DMS153 (cell line): ENCODE measurements around the gene PLXNB3.

Experiments
- DNase-seq: peaks from one replicate; lab custom pipeline; 2025; lab: John Stamatoyannopoulos, UW

Gene PLXNB3

GRCh38 chrX:153793291-153793690, 29.2 kb downstream of the PLXNB3 start:
- no peak for DNase-seq

- DNase-seq: peak; percentile 98
These were observed 30.2 kb downstream of the PLXNB3 start, which contains the start of the genes IDH3G and SSR4 for GRCh38 chrX:153794018-153794896. Gene IDH3G, minus strand, starts transcription at chrX:153794375. Its CDS starts 49 bp downstream, at chrX:153794326. Gene SSR4, plus strand, starts transcription at chrX:153794668. Its CDS starts 20 bp downstream, at chrX:153794688.

GRCh38 chrX:153794897-153795816, 31.1 kb downstream of the PLXNB3 start:
- no peak for DNase-seq

GRCh38 chrX:153797415-153798015, 33.5 kb downstream of the PLXNB3 start:
- DNase-seq: no peak

- DNase-seq: no peak
These were observed 35.3 kb downstream of the PLXNB3 start for GRCh38 chrX:153799326-153799725.

- no peak for DNase-seq
These were observed 36.2 kb downstream of the PLXNB3 start for GRCh38 chrX:153800177-153800722.

GRCh38 chrX:153800746-153801145, 36.7 kb downstream of the PLXNB3 start:
- DNase-seq: no peak

- DNase-seq: no peak
These were observed 37.6 kb downstream of the PLXNB3 start for GRCh38 chrX:153801669-153802068.

- no peak for DNase-seq
These were observed 38.5 kb downstream of the PLXNB3 start for GRCh38 chrX:153802513-153803045.

- DNase-seq: no peak
These were observed 39.4 kb downstream of the PLXNB3 start for GRCh38 chrX:153803211-153804099.

GRCh38 chrX:153804100-153804595, 40.1 kb downstream of the PLXNB3 start:
- no peak for DNase-seq

- DNase-seq: no peak
These were observed 40.6 kb downstream of the PLXNB3 start for GRCh38 chrX:153804621-153805020.

- no peak for DNase-seq
These were observed 41.4 kb downstream of the PLXNB3 start for GRCh38 chrX:153805436-153805835.

- DNase-seq: no peak
These were observed 43.0 kb downstream of the PLXNB3 start for GRCh38 chrX:153806999-153807575.

GRCh38 chrX:153807976-153808375, 43.9 kb downstream of the PLXNB3 start:
- DNase-seq: no peak

- no peak for DNase-seq
These were observed 48.2 kb downstream of the PLXNB3 start for GRCh38 chrX:153812220-153812619.

GRCh38 chrX:153813161-153813560, 49.1 kb downstream of the PLXNB3 start:
- no peak for DNase-seq

GRCh38 chrX:153814591-153815315, 50.7 kb downstream of the PLXNB3 start:
- DNase-seq: no peak
